H1 (cell line): ENCODE data around the gene CORO7. TPM values are rescaled to one million over a fixed set of nuclear protein-coding genes. Genes with fewer than 3 reads are reported as not detected.

Experiments
- CTCF ChIA-PET: fragments of 300-600 bp; sonication (Branson Sonifier 250); formaldehyde crosslinking; loops from one replicate; lab custom pipeline; 2021; ENCODE audit not compliant: partially characterized antibody; lab: Charles Lee
- POLR2A ChIA-PET: fragments of 300-600 bp; sonication (Branson Sonifier 250); formaldehyde crosslinking; loops from one replicate; lab custom pipeline; 2021; ENCODE audit warnings: inconsistent platforms; ENCODE audit not compliant: partially characterized antibody; lab: Charles Lee
- DNase-seq, 2 experiments: peaks; one replicate each; pipeline versions ENCODE4 v3.0.0 to v3.0.0-alpha.2; 2010 to 2022; ENCODE audit warnings: low spot score in 2 of 2, low read depth in 1 of 2, mixed read lengths in 1 of 2
- FAIRE-seq: peaks from 2 replicates; lab custom pipeline; 2011; peaks lifted over from hg19 to GRCh38; lab: Jason Lieb, UNC
- H2AFZ ChIP-seq: 2 replicates; pipeline ENCODE4 v1.8.1; 2012; ENCODE audit warnings: low read length, inconsistent platforms
- H2AK5ac ChIP-seq: 2 replicates; pipeline ENCODE4 v1.6.1; 2013; ENCODE audit warnings: low read depth, low read length
- H2BK120ac ChIP-seq: replicated peaks from 2 replicates; pipeline ENCODE3; 2013; ENCODE audit warnings: low read depth, low read length, inconsistent platforms
- H2BK12ac ChIP-seq: 2 replicates; pipeline ENCODE4 v1.6.1; 2013; ENCODE audit warnings: low read depth, low read length
- H2BK15ac ChIP-seq: 2 replicates; pipeline ENCODE4 v1.6.1; 2013; ENCODE audit warnings: low read length
- H2BK20ac ChIP-seq: 2 replicates; pipeline ENCODE4 v1.6.1; 2013; ENCODE audit warnings: low read length
- H2BK5ac ChIP-seq: 2 replicates; pipeline ENCODE4 v1.6.1; 2013; ENCODE audit warnings: low read depth, low read length
- H3K14ac ChIP-seq: 2 replicates; pipeline ENCODE4 v1.6.1; 2013; ENCODE audit warnings: inconsistent platforms; ENCODE audit not compliant: insufficient read length
- H3K18ac ChIP-seq: 2 replicates; pipeline ENCODE4 v1.6.1; 2013; ENCODE audit warnings: low read length; ENCODE audit errors: extremely low read depth
- H3K23ac ChIP-seq: 2 replicates; pipeline ENCODE4 v1.6.1; 2013; ENCODE audit warnings: inconsistent platforms; ENCODE audit not compliant: insufficient read length
- H3K23me2 ChIP-seq: 2 replicates; pipeline ENCODE4 v1.6.1; 2013; ENCODE audit warnings: low read depth, low read length
- H3K27ac ChIP-seq: 2 replicates; pipeline ENCODE4 v1.6.1; 2011; ENCODE audit warnings: low read depth, low read length, inconsistent platforms
- H3K27me3 ChIP-seq, 4 experiments: replicated peaks in 1 of 4; 1 replicate in 1 of 4; 2 replicates in 3 of 4; pipeline versions ENCODE4 v1.6.1 to v1.8.1; 2011 to 2013; ENCODE audit warnings: low read length in 3 of 4, mild to moderate bottlenecking in 3 of 4, inconsistent platforms in 2 of 4, mixed read lengths in 2 of 4, moderate library complexity in 1 of 4; ENCODE audit not compliant: control insufficient read depth in 3 of 4, insufficient read depth in 3 of 4; ENCODE audit errors: extremely low read depth in 1 of 4
- H3K36me3 ChIP-seq, 4 experiments: 2 replicates each; pipeline versions ENCODE4 v1.6.1 to v1.8.1; 2011 to 2013; ENCODE audit warnings: mild to moderate bottlenecking in 4 of 4, low read length in 3 of 4, moderate library complexity in 2 of 4, control low read depth in 1 of 4, inconsistent platforms in 1 of 4; ENCODE audit not compliant: insufficient read depth in 4 of 4, control insufficient read depth in 2 of 4
- H3K4ac ChIP-seq: replicated peaks from 2 replicates; pipeline ENCODE3; 2013; ENCODE audit warnings: low read length, low read depth, mixed read lengths, inconsistent platforms; ENCODE audit not compliant: insufficient read length
- H3K4me1 ChIP-seq, 4 experiments: replicated peaks in 1 of 4; 1 replicate in 1 of 4; 2 replicates in 3 of 4; pipeline versions ENCODE4 v1.6.1 to v1.8.1; 2011 to 2013; ENCODE audit warnings: low read length in 3 of 4, inconsistent platforms in 2 of 4, mixed read lengths in 1 of 4; ENCODE audit not compliant: insufficient read depth in 4 of 4, control insufficient read depth in 3 of 4
- H3K4me2 ChIP-seq, 2 experiments: 2 replicates each; pipeline versions ENCODE4 v1.6.1 to v1.8.1; 2011 to 2013; ENCODE audit warnings: low read depth in 2 of 2, low read length in 2 of 2, control low read depth in 1 of 2, inconsistent platforms in 1 of 2, mild to moderate bottlenecking in 1 of 2; ENCODE audit not compliant: insufficient read depth in 1 of 2
- H3K4me3 ChIP-seq, 4 experiments: fragments of 200-600, 300-600 bp in 1 of 4; sonication (generic), shearing (Covaris generic), sonication (Bioruptor Twin) in 1 of 4; 2 replicates each; pipeline versions ENCODE4 v1.5.1 to v1.8.1; 2011 to 2016; ENCODE audit warnings: low read length in 4 of 4, low read depth in 3 of 4, control low read depth in 2 of 4, inconsistent platforms in 2 of 4, mild to moderate bottlenecking in 2 of 4, mixed read lengths in 1 of 4, moderate library complexity in 1 of 4; ENCODE audit not compliant: insufficient read depth in 2 of 4; ENCODE audit errors: extremely low read depth in 1 of 4
- H3K56ac ChIP-seq: replicated peaks from 2 replicates; pipeline ENCODE3; 2013; ENCODE audit warnings: low read depth, mild to moderate bottlenecking, mixed read lengths, low read length, inconsistent platforms; ENCODE audit not compliant: insufficient read length
- H3K79me1 ChIP-seq: 2 replicates; pipeline ENCODE4 v1.6.1; 2013; ENCODE audit warnings: low read depth, low read length, control low read depth
- H3K79me2 ChIP-seq, 2 experiments: 2 replicates each; pipeline versions ENCODE4 v1.6.1 to v1.8.1; 2012 to 2013; ENCODE audit warnings: low read length in 2 of 2, mild to moderate bottlenecking in 2 of 2, inconsistent platforms in 1 of 2; ENCODE audit not compliant: insufficient read depth in 2 of 2, control insufficient read depth in 1 of 2
- H3K9ac ChIP-seq, 4 experiments: replicated peaks in 1 of 4; 1 replicate in 1 of 4; 2 replicates in 3 of 4; pipeline versions ENCODE4 v1.6.1 to v1.8.1; 2011 to 2013; ENCODE audit warnings: low read depth in 3 of 4, low read length in 3 of 4, control low read depth in 2 of 4, mild to moderate bottlenecking in 2 of 4, moderate library complexity in 2 of 4, inconsistent platforms in 1 of 4; ENCODE audit errors: extremely low read depth in 1 of 4
- H3K9me3 ChIP-seq, 2 experiments: 2 replicates each; pipeline versions ENCODE4 v1.6.1 to v1.8.1; 2012 to 2013; ENCODE audit warnings: mild to moderate bottlenecking in 2 of 2, moderate library complexity in 2 of 2, control low read depth in 1 of 2, inconsistent platforms in 1 of 2, low read depth in 1 of 2, low read length in 1 of 2, mixed read lengths in 1 of 2; ENCODE audit not compliant: insufficient read depth in 2 of 2
- H4K20me1 ChIP-seq, 2 experiments: replicated peaks in 1 of 2; 2 replicates each; pipeline versions ENCODE3 to v1.8.1; 2011 to 2013; ENCODE audit warnings: inconsistent platforms in 2 of 2, low read length in 2 of 2, mild to moderate bottlenecking in 1 of 2; ENCODE audit not compliant: insufficient read depth in 2 of 2, control insufficient read depth in 1 of 2
- H4K5ac ChIP-seq: 2 replicates; pipeline ENCODE4 v1.6.1; 2013; ENCODE audit warnings: low read length, low read depth, mixed read lengths, inconsistent platforms; ENCODE audit not compliant: insufficient read length
- H4K8ac ChIP-seq: 2 replicates; pipeline ENCODE4 v1.8.0; 2013; ENCODE audit warnings: mild to moderate bottlenecking, moderate library complexity, low read length, inconsistent platforms; ENCODE audit not compliant: insufficient read depth; ENCODE audit errors: extremely low read depth
- H4K91ac ChIP-seq: replicated peaks from 2 replicates; pipeline ENCODE3; 2013; ENCODE audit warnings: low read length, mixed read lengths, inconsistent platforms; ENCODE audit not compliant: insufficient read length
- POLR2A ChIP-seq, 2 experiments: IDR thresholded peaks; 1 replicate in 1 of 2; 2 replicates in 1 of 2; pipeline ENCODE4 v1.6.1; 2011; ENCODE audit warnings: low read depth in 2 of 2, low read length in 2 of 2, mild to moderate bottlenecking in 2 of 2; ENCODE audit errors: control extremely low read depth in 1 of 2
- SAP30 ChIP-seq: fragments of 300-600 bp; sonication (generic); IDR thresholded peaks from 2 replicates; pipeline ENCODE4 v1.7.1; 2012; ENCODE audit warnings: low read length, moderate library complexity, mild to moderate bottlenecking, inconsistent platforms; ENCODE audit not compliant: insufficient read depth, insufficient replicate concordance
- WGBS, 2 experiments: shearing (Covaris generic) in 1 of 2; methylation state at CpG; one replicate each; pipeline versions ENCODE4 v1.1.6 to v1.1.7; 2013 to 2015; ENCODE audit warnings: low lambda C conversion rate in 2 of 2, mixed read lengths in 2 of 2, inconsistent platforms in 1 of 2, low coverage in 1 of 2, missing lambda C conversion rate in 1 of 2; ENCODE audit not compliant: insufficient replicate concordance in 2 of 2, insufficient coverage in 1 of 2, insufficient read length in 1 of 2; ENCODE audit errors: extremely low coverage in 1 of 2, missing lambda C conversion rate in 1 of 2; 5-methylcytosine and 5-hydroxymethylcytosine counted together
- polyA plus RNA-seq, 7 experiments: library from polyadenylated mRNA; depleted of rRNA in 3 of 7; stranded (reverse) in 5 of 7; unstranded in 2 of 7; fragments of >200 nt in 5 of 7; fragments of 200-250 nt in 2 of 7; gene quantifications; 1 replicate in 5 of 7; 2 replicates in 1 of 7; 4 replicates in 1 of 7; pipeline versions ENCODE4 v1.2.1 to v1.2.3, GENCODE V29; 2011 to 2013; ENCODE audit warnings: missing spikeins in 2 of 7, mixed read lengths in 2 of 7
- total RNA-seq: library from RNA; stranded (reverse); fragmentation: NEBNext Ultra II Directional; extraction: Animal tissue kit (Norgen Biotek cat#: 25700); gene quantifications from 2 replicates; pipeline ENCODE4 v1.2.1, GENCODE V29; 2021

Gene CORO7
- total and polyA plus RNA-seq, 2 of the 8 experiments (the other 6 are each of a cell fraction or from before 2014, with no cell fraction given) = 25.2 to 29.8 TPM

DNA sequence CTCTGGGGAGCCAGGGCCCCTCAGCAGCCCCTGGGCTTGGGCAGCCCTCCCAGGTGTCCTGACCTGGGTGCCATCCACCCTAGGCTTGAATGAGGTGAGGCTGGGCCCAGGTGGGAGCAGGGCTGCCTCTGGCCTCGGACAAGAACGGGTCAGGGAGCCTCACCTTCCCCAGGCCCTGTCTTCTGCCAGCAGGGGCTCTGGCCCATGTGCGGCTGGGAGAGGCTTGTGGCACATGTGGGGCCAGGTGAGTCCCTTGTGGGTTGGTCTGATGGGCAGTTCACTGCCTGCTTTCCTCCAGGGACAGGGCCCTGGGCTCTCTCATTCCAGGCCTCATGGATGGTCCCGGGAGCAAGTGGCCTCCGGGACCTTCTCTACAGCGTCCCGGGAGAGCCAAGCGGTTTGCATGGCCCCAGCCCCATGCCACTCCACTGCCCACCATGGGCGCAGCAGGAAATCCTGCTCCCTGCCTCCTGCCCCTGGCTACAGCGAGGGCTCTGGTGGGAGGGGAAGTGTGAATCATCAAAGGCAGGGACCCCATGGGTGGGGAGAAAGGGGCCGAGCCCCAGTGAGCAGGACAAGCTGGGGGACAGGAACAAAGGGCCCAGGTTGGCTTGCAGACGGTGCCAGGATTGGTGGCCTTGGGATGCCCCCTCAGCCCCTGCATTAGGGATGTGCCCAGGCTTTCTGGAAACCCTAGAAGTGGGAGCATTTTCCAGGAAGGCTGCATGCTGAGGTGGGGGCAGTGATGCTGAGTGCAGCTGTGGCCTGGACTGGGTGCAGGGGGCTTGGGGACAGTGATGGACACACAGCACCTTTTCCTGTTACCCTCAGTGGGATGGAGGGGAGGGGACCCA lies 32.6 kb downstream of the CORO7 start:
- Histone ChIP-seq H3K4ac (no peak overlapping the region), H3K79me2 (no peaks in the 10 kb centered on the region), H3K4me1 (peaks cover 0 to 12% (median 7%) of the 10 kb centered on the region in 4 experiments; a peak in 6 of 7 replicates), H3K79me1 (0 out of 2 replicates have a peak, but pooled peaks cover 3% of the 10 kb centered on the region), H2BK120ac (no peak overlapping the region), H4K91ac (no peak overlapping the region), H3K4me2 (no peak overlapping the region), H3K23ac (no peak overlapping the region), H3K4me3 (no peak overlapping the region), H2BK5ac (no peak overlapping the region), H3K9ac (no peak overlapping the region), H3K36me3 (peaks cover 0 to 18% (median 2%) of the 10 kb centered on the region in 4 experiments; a peak in 4 of 8 replicates), H3K18ac (0 out of 2 replicates have a peak overlapping the region, but pooled peaks have one; percentile 32), H4K8ac (no peak overlapping the region), H2BK20ac (no peak overlapping the region), H4K20me1 (peaks cover 3 to 15% of the 10 kb centered on the region in 2 experiments), H3K27me3 (no peaks in the 10 kb centered on the region)
- no peak for FAIRE-seq
- TF ChIP-seq POLR2A (IDR thresholded peaks at IDR 0.05; ENCODE audit: control extremely low read depth in 1 of 2, low read depth in 2 of 2, low read length in 2 of 2) (0 out of 3 replicates have a peak, but pooled peaks of 1 of the 2 experiments have one; percentile 5), SAP30 (no peak)
- TF ChIP-seq, all 59 proteins: peak for 1
- Histone ChIP-seq H2AK5ac (peak overlapping the region; percentile 53; the same call in 1 of the 2 replicates), H4K5ac (no peak overlapping the region), H3K23me2 (no peaks in the 10 kb centered on the region), H3K56ac (no peak overlapping the region), H3K9me3 (no peaks in the 10 kb centered on the region), H2AFZ (no peak overlapping the region), H3K27ac (no peak overlapping the region; the same call in 1 of the 2 replicates), H2BK15ac (no peak overlapping the region), H3K14ac (no peak overlapping the region), H2BK12ac (peak overlapping the region; percentile 39; the same call in 1 of the 2 replicates)
- ChIA-PET POLR2A (interaction anchor here (1.0 to 11.9 kb wide), 5 partner anchors 4 to 45 kb away, joined by 3 to 223 read pairs (median 5); no protein-coding TSS in a partner anchor), CTCF (interaction anchor here (0.6 to 24.8 kb wide), 5 partner anchors 8 to 21 kb away, joined by 4 to 659 read pairs (median 112); no protein-coding TSS in a partner anchor)
- 91% methylated on average over 9 of the region's 12 CpGs; no CpG with 5 or more reads in 1 of the 2 experiments for WGBS, 2 experiments
- no peak for DNase-seq
